Ovary (tissue), 3 donors: ENCODE results near the gene INSM2.

Experiments
- CTCF ChIP-seq, 3 donors: fragments of 450-650 bp in 2 of 3; fragments of 200-600 bp in 1 of 3; IDR thresholded peaks; one replicate each; pipeline versions ENCODE4 v1.5.1 to v1.8.0; 2016 to 2022; ENCODE audit warnings: antibody characterized with exemption in 3 of 3, mild to moderate bottlenecking in 1 of 3
- POLR2A ChIP-seq: fragments of 450-650 bp; IDR thresholded peaks from one replicate; pipeline ENCODE4 v1.6.1; 2017; ENCODE audit warnings: antibody characterized with exemption, mild to moderate bottlenecking, moderate library complexity
- donor health status: DM: no; HTN: no; CAD: no.

GRCh38 chr14:35535483-35536112 is 1.6 kb downstream of the INSM2 start:
- TF ChIP-seq CTCF (IDR thresholded peaks at IDR 0.05), result no peak
- TF ChIP-seq POLR2A, result no peak
